Right lobe of liver (tissue), 4 donors: ENCODE results near the gene NAGK.

ENCODE experiments used
- CTCF ChIP-seq, 4 donors: fragments of 200-600 bp in 3 of 4; fragments of 450-650 bp in 1 of 4; IDR thresholded peaks; one replicate each; pipeline versions ENCODE4 v1.5.1 to v1.8.0; 2016 to 2022; ENCODE audit warnings: antibody characterized with exemption in 4 of 4, mild to moderate bottlenecking in 2 of 4
- POLR2A ChIP-seq: fragments of 450-650 bp; IDR thresholded peaks from one replicate; pipeline ENCODE4 v1.6.1; 2017; ENCODE audit warnings: antibody characterized with exemption, mild to moderate bottlenecking
- donor health status: DM: no; HTN: no; CAD: no.
- donor health status: DM: no; HTN: no; CAD: no.
- donor health status: DM: no; HTN: yes; CAD: no.

- TF ChIP-seq CTCF (IDR thresholded peaks at IDR 0.05) (no peak), POLR2A (no peak)
These were observed 7.6 kb upstream of the NAGK start for GRCh38 chr2:71060871-71061270.
